ENCODE data around the gene TNK1.

The TNK1 gene

GRCh38 chr17:7419819-7420610, 39.1 kb downstream of the TNK1 start, which contains the start of gene SPEM1:
TSS of gene SPEM1 (plus strand) at chr17:7420324. CDS start at chr17:7420385, 61 bp downstream.
- Histone ChIP-seq H3K36me3 (ENCODE audit: control insufficient read depth in 2 of 2, insufficient read depth in 1 of 2, low read length in 2 of 2) (peaks cover 0 to 35% of the 10 kb centered on the region in 2 experiments; a peak in 1 of 3 replicates), H3K4me1 (ENCODE audit: control insufficient read depth, insufficient read depth, low read length) (no peaks in the 10 kb centered on the region), H3K9me3 (ENCODE audit: control insufficient read depth, insufficient read depth, low read depth, low read length) (no peaks in the 10 kb centered on the region), H3K27ac (ENCODE audit: extremely low read depth, low read depth, low read length) (no peak within 1 kb of the TSS), H3K4me3 (ENCODE audit: low read depth, low read length) (no peak within 1 kb of the TSS)
- no peak for TF ChIP-seq ZNF362 (tag by site-specific recombination; IDR thresholded peaks at IDR 0.05)
- TF ChIP-seq SALL2 (tag by site-specific recombination; IDR thresholded peaks at IDR 0.05; ENCODE audit: borderline replicate concordance) = no peak
- no peak for TF ChIP-seq ZNF121 (tag by site-specific recombination; IDR thresholded peaks at IDR 0.05)
- TF ChIP-seq ZNF791 (tag by site-specific recombination; IDR thresholded peaks at IDR 0.05) = no peak
- no peak for TF ChIP-seq ZNF148 (tag by site-specific recombination; IDR thresholded peaks at IDR 0.05; ENCODE audit: borderline replicate concordance)
- no peak for TF ChIP-seq ZNF132 (tag by site-specific recombination; IDR thresholded peaks at IDR 0.05; ENCODE audit: borderline replicate concordance)
- TF ChIP-seq ZNF768 (tag by site-specific recombination; IDR thresholded peaks at IDR 0.05) = no peak
- TF ChIP-seq ZNF639 (tag by site-specific recombination; IDR thresholded peaks at IDR 0.05) = no peak
- no peak for TF ChIP-seq ZNF777 (tag by site-specific recombination; IDR thresholded peaks at IDR 0.05; ENCODE audit: borderline replicate concordance)
- TF ChIP-seq EGR2 (tag by site-specific recombination; IDR thresholded peaks at IDR 0.05; ENCODE audit: low read depth) = no peak
- no peak for TF ChIP-seq ZNF529 (tag by site-specific recombination; IDR thresholded peaks at IDR 0.05; ENCODE audit: insufficient replicate concordance)
- no peak for TF ChIP-seq ZNF248 (tag by site-specific recombination; IDR thresholded peaks at IDR 0.05)
- no peak for TF ChIP-seq ZNF335 (tag by site-specific recombination; conservative IDR thresholded peaks at IDR 0.05)
- TF ChIP-seq ZNF580 (tag by site-specific recombination; IDR thresholded peaks at IDR 0.05) = no peak
- no peak for TF ChIP-seq ELK4 (IDR thresholded peaks at IDR 0.05; ENCODE audit: borderline replicate concordance, low read depth, low read length)
- TF ChIP-seq GLIS2 (tag by site-specific recombination; IDR thresholded peaks at IDR 0.05) = no peak
- TF ChIP-seq ZNF501 (tag by site-specific recombination; IDR thresholded peaks at IDR 0.05) = no peak
- no peak for TF ChIP-seq HOXC10 (CRISPR knock-in tag; IDR thresholded peaks at IDR 0.05)
- TF ChIP-seq BCL11A (tag by site-specific recombination; IDR thresholded peaks at IDR 0.05; ENCODE audit: low read depth) = no peak
- no peak for TF ChIP-seq SP3 (tag by site-specific recombination; IDR thresholded peaks at IDR 0.05)
- ChIA-PET CTCF (interaction anchor here (0.7 kb wide), 1 partner anchor 20 kb away, joined by 3 read pairs; no protein-coding TSS in a partner anchor), POLR2A (interaction anchor here (1.1 to 1.3 kb wide), 3 partner anchors 15 to 16 kb away, joined by 3 to 6 read pairs (median 4); partner anchors contain the start of genes TMEM102 and TMEM256)

All from HEK293 (cell line).